Liver (tissue), 9 donors: ENCODE data around the gene LNX1. TPM values are rescaled to one million over a fixed set of nuclear protein-coding genes. Genes with fewer than 3 reads are reported as not detected.

ENCODE experiments used
- DNase-seq: peaks from one replicate; pipeline ENCODE4 v3.0.0-alpha.2; 2017; ENCODE audit warnings: low spot score
- H3K27ac ChIP-seq, 2 donors: one replicate each; pipeline ENCODE4 v1.7.0; 2013; ENCODE audit warnings: inconsistent platforms in 2 of 2, low read length in 2 of 2, control low read depth in 1 of 2, low read depth in 1 of 2, mild to moderate bottlenecking in 1 of 2
- H3K27me3 ChIP-seq, 4 donors: one replicate each; pipeline versions ENCODE4 v1.6.1 to v1.7.0; 2013; ENCODE audit warnings: low read length in 3 of 4, inconsistent platforms in 1 of 4, mild to moderate bottlenecking in 1 of 4, moderate library complexity in 1 of 4; ENCODE audit not compliant: control insufficient read depth in 4 of 4, insufficient read depth in 4 of 4
- H3K36me3 ChIP-seq, 4 donors: one replicate each; pipeline versions ENCODE4 v1.6.1 to v1.7.0; 2013; ENCODE audit warnings: low read length in 3 of 4, mild to moderate bottlenecking in 3 of 4, low read depth in 1 of 4, moderate library complexity in 1 of 4; ENCODE audit not compliant: control insufficient read depth in 4 of 4, insufficient read depth in 3 of 4
- H3K4me1 ChIP-seq, 4 donors: one replicate each; pipeline versions ENCODE4 v1.6.1 to v1.7.0; 2013; ENCODE audit warnings: low read length in 3 of 4, mild to moderate bottlenecking in 3 of 4, moderate library complexity in 1 of 4; ENCODE audit not compliant: control insufficient read depth in 4 of 4, insufficient read depth in 4 of 4
- H3K4me3 ChIP-seq, 3 donors: one replicate each; pipeline versions ENCODE4 v1.6.1 to v1.7.0; 2013; ENCODE audit warnings: low read length in 3 of 3, control low read depth in 1 of 3, low read depth in 1 of 3, mild to moderate bottlenecking in 1 of 3
- H3K9ac ChIP-seq, 2 donors: one replicate each; pipeline ENCODE4 v1.7.0; 2013; ENCODE audit warnings: low read length in 2 of 2, mild to moderate bottlenecking in 2 of 2, moderate library complexity in 2 of 2, control low read depth in 1 of 2, low read depth in 1 of 2
- H3K9me3 ChIP-seq, 4 donors: one replicate each; pipeline versions ENCODE4 v1.6.1 to v1.7.0; 2013; ENCODE audit warnings: low read length in 3 of 4; ENCODE audit not compliant: control insufficient read depth in 4 of 4
- ATF3 ChIP-seq: IDR thresholded peaks from 2 replicates; pipeline ENCODE4 v1.6.1; 2016; ENCODE audit warnings: antibody characterized with exemption
- CTCF ChIP-seq: fragments of 150-350 bp; IDR thresholded peaks from 2 replicates; pipeline ENCODE4 v1.5.1; 2017; ENCODE audit warnings: improper control_type of control experiment, low read depth, low read length; ENCODE audit not compliant: missing input control
- EGR1 ChIP-seq, 2 donors: IDR thresholded peaks; 2 replicates each; pipeline ENCODE4 v1.6.1; 2016 to 2018; ENCODE audit warnings: antibody characterized with exemption in 2 of 2, low read depth in 2 of 2
- FOXA1 ChIP-seq: IDR thresholded peaks from 2 replicates; pipeline ENCODE4 v1.6.1; 2016; ENCODE audit warnings: antibody characterized with exemption
- FOXA2 ChIP-seq: IDR thresholded peaks from 2 replicates; pipeline ENCODE4 v1.6.1; 2016; ENCODE audit warnings: antibody characterized with exemption
- GABPA ChIP-seq, 2 donors: IDR thresholded peaks in 1 of 2; conservative IDR thresholded peaks in 1 of 2; 2 replicates each; pipeline ENCODE4 v1.6.1; 2016; ENCODE audit warnings: antibody characterized with exemption in 2 of 2, mild to moderate bottlenecking in 1 of 2, moderate library complexity in 1 of 2
- HNF4G ChIP-seq: IDR thresholded peaks from 2 replicates; pipeline ENCODE4 v1.6.1; 2016; ENCODE audit warnings: antibody characterized with exemption
- JUND ChIP-seq, 2 donors: IDR thresholded peaks; 2 replicates each; pipeline ENCODE4 v1.6.1; 2016; ENCODE audit warnings: antibody characterized with exemption in 2 of 2
- MAX ChIP-seq: IDR thresholded peaks from 2 replicates; pipeline ENCODE4 v1.6.1; 2016; ENCODE audit warnings: antibody characterized with exemption
- RXRA ChIP-seq, 2 donors: IDR thresholded peaks; 2 replicates each; pipeline ENCODE4 v1.6.1; 2017 to 2018; ENCODE audit warnings: antibody characterized with exemption in 2 of 2, mild to moderate bottlenecking in 1 of 2
- SP1 ChIP-seq: IDR thresholded peaks from 2 replicates; pipeline ENCODE4 v1.6.1; 2018; ENCODE audit warnings: antibody characterized with exemption, mild to moderate bottlenecking
- TAF1 ChIP-seq: conservative IDR thresholded peaks from 2 replicates; pipeline ENCODE4 v1.6.1; 2016; ENCODE audit warnings: antibody characterized with exemption, mild to moderate bottlenecking
- YY1 ChIP-seq: IDR thresholded peaks from 2 replicates; pipeline ENCODE4 v1.6.1; 2016; ENCODE audit warnings: antibody characterized with exemption, mild to moderate bottlenecking
- WGBS: extraction: QIAGEN DNeasy Blood & Tissue Kit; methylation state at CpG from one replicate; pipeline ENCODE4 v1.1.7; 2013; 5-methylcytosine and 5-hydroxymethylcytosine counted together
- polyA plus RNA-seq, 2 donors: library from polyadenylated mRNA; stranded (reverse) in 1 of 2; unstranded in 1 of 2; fragments of 200-250 nt in 1 of 2; fragments of >200 nt in 1 of 2; fragmentation: Nextera tagmentation in 1 of 2; extraction: Ambion mirVana in 1 of 2; gene quantifications; one replicate each; pipeline versions ENCODE4 v1.2.1 to v1.2.3, GENCODE V29; 2013 to 2015
- total RNA-seq, 2 donors: library from RNA; depleted of rRNA; stranded (reverse); fragments of >200 nt; gene quantifications; one replicate each; pipeline ENCODE4 v1.2.3, GENCODE V29; 2014
- TF ChIP-seq, protein P1 (sequence below): IDR thresholded peaks from 2 replicates; pipeline ENCODE4 v1.6.1; 2016; ENCODE audit warnings: antibody characterized with exemption, mild to moderate bottlenecking
- TF ChIP-seq, protein P2 (sequence below): IDR thresholded peaks from 2 replicates; pipeline ENCODE4 v1.6.1; 2016; ENCODE audit warnings: antibody characterized with exemption
- donor health status: healthy.
- donor health status: healthy.
- donor health status: healthy.
- donor health status: healthy.
- donor health status: healthy.

Gene LNX1
- total and polyA plus RNA-seq, 4 donors, result 1.5 to 3.4 (median 2.3) TPM

DNA sequence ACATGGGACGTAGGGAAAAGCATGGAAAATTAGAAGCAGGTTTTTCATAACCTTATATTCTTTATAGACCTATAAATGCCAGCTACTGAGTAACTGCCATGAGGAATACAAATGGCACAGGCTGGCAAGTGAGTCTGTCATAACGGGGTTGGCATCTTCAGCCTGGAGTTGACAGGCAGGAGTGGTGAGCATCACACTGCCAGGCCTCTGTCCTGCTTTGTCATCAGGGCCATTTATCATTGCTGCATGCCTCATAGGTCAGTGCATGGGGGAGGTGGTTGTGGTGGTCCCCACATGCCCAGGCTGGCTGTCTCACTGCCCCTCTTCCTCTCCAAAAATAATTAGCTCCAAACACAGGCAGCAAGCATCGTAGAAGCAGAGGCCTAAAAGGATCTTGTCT lies 72.5 kb downstream of the LNX1 start:
- Histone ChIP-seq H3K4me3 (no peak overlapping the region), H3K27me3 (no peaks in the 10 kb centered on the region), H3K27ac (no peak overlapping the region), H3K9ac (no peak overlapping the region), H3K4me1 (peaks cover 0 to 5% (median under 1%) of the 10 kb centered on the region in 4 donors), H3K9me3 (no peaks in the 10 kb centered on the region), H3K36me3 (no peaks in the 10 kb centered on the region)
- 90% methylated on average over 3 of the region's 3 CpGs for WGBS
- DNase-seq, result no peak
- TF ChIP-seq YY1, result no peak
- TF ChIP-seq, protein P1, sequence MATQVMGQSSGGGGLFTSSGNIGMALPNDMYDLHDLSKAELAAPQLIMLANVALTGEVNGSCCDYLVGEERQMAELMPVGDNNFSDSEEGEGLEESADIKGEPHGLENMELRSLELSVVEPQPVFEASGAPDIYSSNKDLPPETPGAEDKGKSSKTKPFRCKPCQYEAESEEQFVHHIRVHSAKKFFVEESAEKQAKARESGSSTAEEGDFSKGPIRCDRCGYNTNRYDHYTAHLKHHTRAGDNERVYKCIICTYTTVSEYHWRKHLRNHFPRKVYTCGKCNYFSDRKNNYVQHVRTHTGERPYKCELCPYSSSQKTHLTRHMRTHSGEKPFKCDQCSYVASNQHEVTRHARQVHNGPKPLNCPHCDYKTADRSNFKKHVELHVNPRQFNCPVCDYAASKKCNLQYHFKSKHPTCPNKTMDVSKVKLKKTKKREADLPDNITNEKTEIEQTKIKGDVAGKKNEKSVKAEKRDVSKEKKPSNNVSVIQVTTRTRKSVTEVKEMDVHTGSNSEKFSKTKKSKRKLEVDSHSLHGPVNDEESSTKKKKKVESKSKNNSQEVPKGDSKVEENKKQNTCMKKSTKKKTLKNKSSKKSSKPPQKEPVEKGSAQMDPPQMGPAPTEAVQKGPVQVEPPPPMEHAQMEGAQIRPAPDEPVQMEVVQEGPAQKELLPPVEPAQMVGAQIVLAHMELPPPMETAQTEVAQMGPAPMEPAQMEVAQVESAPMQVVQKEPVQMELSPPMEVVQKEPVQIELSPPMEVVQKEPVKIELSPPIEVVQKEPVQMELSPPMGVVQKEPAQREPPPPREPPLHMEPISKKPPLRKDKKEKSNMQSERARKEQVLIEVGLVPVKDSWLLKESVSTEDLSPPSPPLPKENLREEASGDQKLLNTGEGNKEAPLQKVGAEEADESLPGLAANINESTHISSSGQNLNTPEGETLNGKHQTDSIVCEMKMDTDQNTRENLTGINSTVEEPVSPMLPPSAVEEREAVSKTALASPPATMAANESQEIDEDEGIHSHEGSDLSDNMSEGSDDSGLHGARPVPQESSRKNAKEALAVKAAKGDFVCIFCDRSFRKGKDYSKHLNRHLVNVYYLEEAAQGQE, result no peak
- TF ChIP-seq, protein P2, sequence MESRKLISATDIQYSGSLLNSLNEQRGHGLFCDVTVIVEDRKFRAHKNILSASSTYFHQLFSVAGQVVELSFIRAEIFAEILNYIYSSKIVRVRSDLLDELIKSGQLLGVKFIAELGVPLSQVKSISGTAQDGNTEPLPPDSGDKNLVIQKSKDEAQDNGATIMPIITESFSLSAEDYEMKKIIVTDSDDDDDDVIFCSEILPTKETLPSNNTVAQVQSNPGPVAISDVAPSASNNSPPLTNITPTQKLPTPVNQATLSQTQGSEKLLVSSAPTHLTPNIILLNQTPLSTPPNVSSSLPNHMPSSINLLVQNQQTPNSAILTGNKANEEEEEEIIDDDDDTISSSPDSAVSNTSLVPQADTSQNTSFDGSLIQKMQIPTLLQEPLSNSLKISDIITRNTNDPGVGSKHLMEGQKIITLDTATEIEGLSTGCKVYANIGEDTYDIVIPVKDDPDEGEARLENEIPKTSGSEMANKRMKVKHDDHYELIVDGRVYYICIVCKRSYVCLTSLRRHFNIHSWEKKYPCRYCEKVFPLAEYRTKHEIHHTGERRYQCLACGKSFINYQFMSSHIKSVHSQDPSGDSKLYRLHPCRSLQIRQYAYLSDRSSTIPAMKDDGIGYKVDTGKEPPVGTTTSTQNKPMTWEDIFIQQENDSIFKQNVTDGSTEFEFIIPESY, result no peak
- TF ChIP-seq CTCF, result no peak
- TF ChIP-seq RXRA (IDR thresholded peaks at IDR 0.05), result no peak
- no peak for TF ChIP-seq SP1
- TF ChIP-seq TAF1, result no peak
- TF ChIP-seq ATF3, result no peak
- no peak for TF ChIP-seq EGR1 (IDR thresholded peaks at IDR 0.05; ENCODE audit: low read depth in 2 of 2)
- TF ChIP-seq GABPA (IDR thresholded peaks at IDR 0.05 in 1 of 2, conservative IDR thresholded peaks at IDR 0.05 in 1 of 2), result no peak
- no peak for TF ChIP-seq JUND (IDR thresholded peaks at IDR 0.05)
- TF ChIP-seq FOXA2, result no peak
- no peak for TF ChIP-seq MAX

GRCh38 chr4:53515076-53515475 lies 76.2 kb downstream of the LNX1 start:
- no peak for DNase-seq
- no peak overlapping the region for H3K9ac ChIP-seq
- H3K36me3 ChIP-seq, result no peaks in the 10 kb centered on the region
- WGBS, result 97% methylated on average over 4 of the region's 4 CpGs
- H3K4me1 ChIP-seq, result peaks cover 0 to 3% (median 0%) of the 10 kb centered on the region in 4 donors
- no peak overlapping the region for H3K27ac ChIP-seq
- H3K4me3 ChIP-seq, result no peak overlapping the region
- H3K27me3 ChIP-seq, result no peaks in the 10 kb centered on the region
- TF ChIP-seq FOXA1 (no peak), GABPA (IDR thresholded peaks at IDR 0.05 in 1 of 2, conservative IDR thresholded peaks at IDR 0.05 in 1 of 2) (no peak), MAX (no peak), EGR1 (IDR thresholded peaks at IDR 0.05; ENCODE audit: low read depth in 2 of 2) (no peak), SP1 (no peak), RXRA (IDR thresholded peaks at IDR 0.05) (no peak), HNF4G (no peak), JUND (IDR thresholded peaks at IDR 0.05) (no peak)
- H3K9me3 ChIP-seq, result no peaks in the 10 kb centered on the region
